GM18951 (cell line): ENCODE data around the gene GPR153.

Experiments
- POLR2A ChIP-seq: IDR thresholded peaks from 4 replicates; pipeline ENCODE4 v1.6.1; 2011; ENCODE audit warnings: mild to moderate bottlenecking; ENCODE audit not compliant: insufficient read length, insufficient read depth; ENCODE audit errors: extremely low read depth
- in situ Hi-C: fragments of 300-500 bp; cut with MboI; formaldehyde crosslinking; loops from one replicate; pipeline ENCODE4 v1.12.0; 2022; ENCODE audit warnings: low sequenced_read_pairs, mixed read lengths, inconsistent platforms; ENCODE audit not compliant: unreplicated experiment

Gene GPR153

GRCh38 chr1:6259491-6260362 lies 1.2 kb downstream of the GPR153 start:
- in situ Hi-C loops = loop anchor here (10.0 kb wide), 1 partner anchor 145 kb away; no protein-coding TSS in a partner anchor

GRCh38 chr1:6258675-6259074 lies 2.2 kb downstream of the GPR153 start:
- no peak for TF ChIP-seq POLR2A
- in situ Hi-C loops = loop anchor here (10.0 kb wide), 1 partner anchor 146 kb away; no protein-coding TSS in a partner anchor

More at GRCh38 chr1:6259491-6260362, 1.2 kb downstream of the GPR153 start:
- TF ChIP-seq POLR2A = no peak

- in situ Hi-C loops = loop anchor here (10.0 kb wide), 1 partner anchor 147 kb away; no protein-coding TSS in a partner anchor
- TF ChIP-seq POLR2A = no peak
Measured at GRCh38 chr1:6257541-6258069, 3.3 kb downstream of the GPR153 start.

GRCh38 chr1:6256645-6257044 lies 4.3 kb downstream of the GPR153 start:
- in situ Hi-C loops = loop anchor here (10.0 kb wide), 1 partner anchor 148 kb away; no protein-coding TSS in a partner anchor
- no peak for TF ChIP-seq POLR2A

GRCh38 chr1:6254691-6255090 lies 6.2 kb downstream of the GPR153 start:
- in situ Hi-C loops = loop anchor here (10.0 kb wide), 1 partner anchor 150 kb away; no protein-coding TSS in a partner anchor

GRCh38 chr1:6253380-6253779 lies 7.5 kb downstream of the GPR153 start:
- no peak for TF ChIP-seq POLR2A
- in situ Hi-C loops = loop anchor here (10.0 kb wide), 1 partner anchor 151 kb away; no protein-coding TSS in a partner anchor

More at GRCh38 chr1:6254691-6255090, 6.2 kb downstream of the GPR153 start:
- no peak for TF ChIP-seq POLR2A

GRCh38 chr1:6252374-6252710 lies 8.6 kb downstream of the GPR153 start:
- TF ChIP-seq POLR2A = no peak
- in situ Hi-C loops = loop anchor here (10.0 kb wide), 1 partner anchor 152 kb away; no protein-coding TSS in a partner anchor

- TF ChIP-seq POLR2A = no peak
- in situ Hi-C loops = loop anchor here (10.0 kb wide), 1 partner anchor 153 kb away; no protein-coding TSS in a partner anchor
Measured at GRCh38 chr1:6251681-6252373, 9.1 kb downstream of the GPR153 start.

GRCh38 chr1:6251233-6251632 lies 9.7 kb downstream of the GPR153 start:
- TF ChIP-seq POLR2A = no peak
- in situ Hi-C loops = loop anchor here (10.0 kb wide), 1 partner anchor 154 kb away; no protein-coding TSS in a partner anchor

- no peak for TF ChIP-seq POLR2A
- in situ Hi-C loops = loop anchor here (10.0 kb wide), 1 partner anchor 155 kb away; no protein-coding TSS in a partner anchor
Measured at GRCh38 chr1:6249739-6250689, 10.9 kb downstream of the GPR153 start.

- TF ChIP-seq POLR2A = no peak
- in situ Hi-C loops = no loop called here
Measured at GRCh38 chr1:6248932-6249738, 11.8 kb downstream of the GPR153 start.
